H1 (cell line): ENCODE results near the gene MINDY3. TPM values are rescaled to one million over a fixed set of nuclear protein-coding genes. Genes with fewer than 3 reads are reported as not detected.

ENCODE experiments used
- CTCF ChIA-PET: fragments of 300-600 bp; sonication (Branson Sonifier 250); formaldehyde crosslinking; loops from one replicate; lab custom pipeline; 2021; ENCODE audit not compliant: partially characterized antibody; lab: Charles Lee
- POLR2A ChIA-PET: fragments of 300-600 bp; sonication (Branson Sonifier 250); formaldehyde crosslinking; loops from one replicate; lab custom pipeline; 2021; ENCODE audit warnings: inconsistent platforms; ENCODE audit not compliant: partially characterized antibody; lab: Charles Lee
- DNase-seq, 2 experiments: peaks; one replicate each; pipeline versions ENCODE4 v3.0.0 to v3.0.0-alpha.2; 2010 to 2022; ENCODE audit warnings: low spot score in 2 of 2, low read depth in 1 of 2, mixed read lengths in 1 of 2
- FAIRE-seq: peaks from 2 replicates; lab custom pipeline; 2011; peaks lifted over from hg19 to GRCh38; lab: Jason Lieb, UNC
- H2AFZ ChIP-seq: 2 replicates; pipeline ENCODE4 v1.8.1; 2012; ENCODE audit warnings: low read length, inconsistent platforms
- H2AK5ac ChIP-seq: 2 replicates; pipeline ENCODE4 v1.6.1; 2013; ENCODE audit warnings: low read depth, low read length
- H2BK120ac ChIP-seq: replicated peaks from 2 replicates; pipeline ENCODE3; 2013; ENCODE audit warnings: low read depth, low read length, inconsistent platforms
- H2BK12ac ChIP-seq: 2 replicates; pipeline ENCODE4 v1.6.1; 2013; ENCODE audit warnings: low read depth, low read length
- H2BK15ac ChIP-seq: 2 replicates; pipeline ENCODE4 v1.6.1; 2013; ENCODE audit warnings: low read length
- H2BK20ac ChIP-seq: 2 replicates; pipeline ENCODE4 v1.6.1; 2013; ENCODE audit warnings: low read length
- H2BK5ac ChIP-seq: 2 replicates; pipeline ENCODE4 v1.6.1; 2013; ENCODE audit warnings: low read depth, low read length
- H3K14ac ChIP-seq: 2 replicates; pipeline ENCODE4 v1.6.1; 2013; ENCODE audit warnings: inconsistent platforms; ENCODE audit not compliant: insufficient read length
- H3K18ac ChIP-seq: 2 replicates; pipeline ENCODE4 v1.6.1; 2013; ENCODE audit warnings: low read length; ENCODE audit errors: extremely low read depth
- H3K23ac ChIP-seq: 2 replicates; pipeline ENCODE4 v1.6.1; 2013; ENCODE audit warnings: inconsistent platforms; ENCODE audit not compliant: insufficient read length
- H3K23me2 ChIP-seq: 2 replicates; pipeline ENCODE4 v1.6.1; 2013; ENCODE audit warnings: low read depth, low read length
- H3K27ac ChIP-seq: 2 replicates; pipeline ENCODE4 v1.6.1; 2011; ENCODE audit warnings: low read depth, low read length, inconsistent platforms
- H3K27me3 ChIP-seq, 4 experiments: replicated peaks in 1 of 4; 1 replicate in 1 of 4; 2 replicates in 3 of 4; pipeline versions ENCODE4 v1.6.1 to v1.8.1; 2011 to 2013; ENCODE audit warnings: low read length in 3 of 4, mild to moderate bottlenecking in 3 of 4, inconsistent platforms in 2 of 4, mixed read lengths in 2 of 4, moderate library complexity in 1 of 4; ENCODE audit not compliant: control insufficient read depth in 3 of 4, insufficient read depth in 3 of 4; ENCODE audit errors: extremely low read depth in 1 of 4
- H3K36me3 ChIP-seq, 4 experiments: 2 replicates each; pipeline versions ENCODE4 v1.6.1 to v1.8.1; 2011 to 2013; ENCODE audit warnings: mild to moderate bottlenecking in 4 of 4, low read length in 3 of 4, moderate library complexity in 2 of 4, control low read depth in 1 of 4, inconsistent platforms in 1 of 4; ENCODE audit not compliant: insufficient read depth in 4 of 4, control insufficient read depth in 2 of 4
- H3K4ac ChIP-seq: replicated peaks from 2 replicates; pipeline ENCODE3; 2013; ENCODE audit warnings: low read length, low read depth, mixed read lengths, inconsistent platforms; ENCODE audit not compliant: insufficient read length
- H3K4me1 ChIP-seq, 4 experiments: replicated peaks in 1 of 4; 1 replicate in 1 of 4; 2 replicates in 3 of 4; pipeline versions ENCODE4 v1.6.1 to v1.8.1; 2011 to 2013; ENCODE audit warnings: low read length in 3 of 4, inconsistent platforms in 2 of 4, mixed read lengths in 1 of 4; ENCODE audit not compliant: insufficient read depth in 4 of 4, control insufficient read depth in 3 of 4
- H3K4me2 ChIP-seq, 2 experiments: 2 replicates each; pipeline versions ENCODE4 v1.6.1 to v1.8.1; 2011 to 2013; ENCODE audit warnings: low read depth in 2 of 2, low read length in 2 of 2, control low read depth in 1 of 2, inconsistent platforms in 1 of 2, mild to moderate bottlenecking in 1 of 2; ENCODE audit not compliant: insufficient read depth in 1 of 2
- H3K4me3 ChIP-seq, 4 experiments: fragments of 200-600, 300-600 bp in 1 of 4; sonication (generic), shearing (Covaris generic), sonication (Bioruptor Twin) in 1 of 4; 2 replicates each; pipeline versions ENCODE4 v1.5.1 to v1.8.1; 2011 to 2016; ENCODE audit warnings: low read length in 4 of 4, low read depth in 3 of 4, control low read depth in 2 of 4, inconsistent platforms in 2 of 4, mild to moderate bottlenecking in 2 of 4, mixed read lengths in 1 of 4, moderate library complexity in 1 of 4; ENCODE audit not compliant: insufficient read depth in 2 of 4; ENCODE audit errors: extremely low read depth in 1 of 4
- H3K56ac ChIP-seq: replicated peaks from 2 replicates; pipeline ENCODE3; 2013; ENCODE audit warnings: low read depth, mild to moderate bottlenecking, mixed read lengths, low read length, inconsistent platforms; ENCODE audit not compliant: insufficient read length
- H3K79me1 ChIP-seq: 2 replicates; pipeline ENCODE4 v1.6.1; 2013; ENCODE audit warnings: low read depth, low read length, control low read depth
- H3K79me2 ChIP-seq, 2 experiments: 2 replicates each; pipeline versions ENCODE4 v1.6.1 to v1.8.1; 2012 to 2013; ENCODE audit warnings: low read length in 2 of 2, mild to moderate bottlenecking in 2 of 2, inconsistent platforms in 1 of 2; ENCODE audit not compliant: insufficient read depth in 2 of 2, control insufficient read depth in 1 of 2
- H3K9ac ChIP-seq, 4 experiments: replicated peaks in 1 of 4; 1 replicate in 1 of 4; 2 replicates in 3 of 4; pipeline versions ENCODE4 v1.6.1 to v1.8.1; 2011 to 2013; ENCODE audit warnings: low read depth in 3 of 4, low read length in 3 of 4, control low read depth in 2 of 4, mild to moderate bottlenecking in 2 of 4, moderate library complexity in 2 of 4, inconsistent platforms in 1 of 4; ENCODE audit errors: extremely low read depth in 1 of 4
- H3K9me3 ChIP-seq, 2 experiments: 2 replicates each; pipeline versions ENCODE4 v1.6.1 to v1.8.1; 2012 to 2013; ENCODE audit warnings: mild to moderate bottlenecking in 2 of 2, moderate library complexity in 2 of 2, control low read depth in 1 of 2, inconsistent platforms in 1 of 2, low read depth in 1 of 2, low read length in 1 of 2, mixed read lengths in 1 of 2; ENCODE audit not compliant: insufficient read depth in 2 of 2
- H4K20me1 ChIP-seq, 2 experiments: replicated peaks in 1 of 2; 2 replicates each; pipeline versions ENCODE3 to v1.8.1; 2011 to 2013; ENCODE audit warnings: inconsistent platforms in 2 of 2, low read length in 2 of 2, mild to moderate bottlenecking in 1 of 2; ENCODE audit not compliant: insufficient read depth in 2 of 2, control insufficient read depth in 1 of 2
- H4K5ac ChIP-seq: 2 replicates; pipeline ENCODE4 v1.6.1; 2013; ENCODE audit warnings: low read length, low read depth, mixed read lengths, inconsistent platforms; ENCODE audit not compliant: insufficient read length
- H4K8ac ChIP-seq: 2 replicates; pipeline ENCODE4 v1.8.0; 2013; ENCODE audit warnings: mild to moderate bottlenecking, moderate library complexity, low read length, inconsistent platforms; ENCODE audit not compliant: insufficient read depth; ENCODE audit errors: extremely low read depth
- H4K91ac ChIP-seq: replicated peaks from 2 replicates; pipeline ENCODE3; 2013; ENCODE audit warnings: low read length, mixed read lengths, inconsistent platforms; ENCODE audit not compliant: insufficient read length
- GABPA ChIP-seq: IDR thresholded peaks from 2 replicates; pipeline ENCODE4 v1.6.1; 2011; ENCODE audit warnings: mild to moderate bottlenecking, low read length, moderate library complexity, borderline replicate concordance; ENCODE audit not compliant: insufficient read depth
- SP1 ChIP-seq: IDR thresholded peaks from 2 replicates; pipeline ENCODE4 v1.6.1; 2011; ENCODE audit warnings: low read depth, low read length
- WGBS, 2 experiments: shearing (Covaris generic) in 1 of 2; methylation state at CpG; one replicate each; pipeline versions ENCODE4 v1.1.6 to v1.1.7; 2013 to 2015; ENCODE audit warnings: low lambda C conversion rate in 2 of 2, mixed read lengths in 2 of 2, inconsistent platforms in 1 of 2, low coverage in 1 of 2, missing lambda C conversion rate in 1 of 2; ENCODE audit not compliant: insufficient replicate concordance in 2 of 2, insufficient coverage in 1 of 2, insufficient read length in 1 of 2; ENCODE audit errors: extremely low coverage in 1 of 2, missing lambda C conversion rate in 1 of 2; 5-methylcytosine and 5-hydroxymethylcytosine counted together
- polyA plus RNA-seq, 7 experiments: library from polyadenylated mRNA; depleted of rRNA in 3 of 7; stranded (reverse) in 5 of 7; unstranded in 2 of 7; fragments of >200 nt in 5 of 7; fragments of 200-250 nt in 2 of 7; gene quantifications; 1 replicate in 5 of 7; 2 replicates in 1 of 7; 4 replicates in 1 of 7; pipeline versions ENCODE4 v1.2.1 to v1.2.3, GENCODE V29; 2011 to 2013; ENCODE audit warnings: missing spikeins in 2 of 7, mixed read lengths in 2 of 7
- total RNA-seq: library from RNA; stranded (reverse); fragmentation: NEBNext Ultra II Directional; extraction: Animal tissue kit (Norgen Biotek cat#: 25700); gene quantifications from 2 replicates; pipeline ENCODE4 v1.2.1, GENCODE V29; 2021

MINDY3 gene
- total and polyA plus RNA-seq, 2 of the 8 experiments (the other 6 are each of a cell fraction or from before 2014, with no cell fraction given), result 4.6 to 13.6 TPM

- H3K56ac ChIP-seq, result no peak overlapping the region
- H3K18ac ChIP-seq, result no peak overlapping the region
- no peak overlapping the region for H2AFZ ChIP-seq
- POLR2A ChIA-PET, result no interaction called here
- H4K5ac ChIP-seq, result no peak overlapping the region
- DNase-seq (no peak), FAIRE-seq (no peak)
- H3K36me3 ChIP-seq, result no peaks in the 10 kb centered on the region; a peak in 1 of 8 replicates
- no peak overlapping the region for H2BK15ac ChIP-seq
- no peaks in the 10 kb centered on the region for H3K9me3 ChIP-seq
- WGBS, 2 experiments, result 84% methylated on average over 3 of the region's 3 CpGs; no CpG with 5 or more reads in 1 of the 2 experiments
- H2BK20ac ChIP-seq, result no peak overlapping the region
- H3K14ac ChIP-seq, result no peak overlapping the region
- H2BK5ac ChIP-seq, result no peak overlapping the region
- no peaks in the 10 kb centered on the region for H3K79me2 ChIP-seq
- H3K4me3 ChIP-seq, result no peak overlapping the region
- H4K20me1 ChIP-seq, result peaks cover 0 to 2% of the 10 kb centered on the region in 2 experiments
- no peak overlapping the region for H2BK120ac ChIP-seq
- H4K8ac ChIP-seq, result no peak overlapping the region
- H3K79me1 ChIP-seq, result no peaks in the 10 kb centered on the region
- CTCF ChIA-PET, result no interaction called here
- no peaks in the 10 kb centered on the region for H3K4me1 ChIP-seq
- H3K9ac ChIP-seq, result no peak overlapping the region
- no peak overlapping the region for H3K4ac ChIP-seq
- H4K91ac ChIP-seq, result no peak overlapping the region
- no peak for TF ChIP-seq GABPA
- no peak for TF ChIP-seq SP1
- H3K27me3 ChIP-seq, result no peaks in the 10 kb centered on the region
- no peak overlapping the region for H3K4me2 ChIP-seq
- no peaks in the 10 kb centered on the region; the same call in 1 of the 2 replicates for H3K23me2 ChIP-seq
- no peak overlapping the region for H3K23ac ChIP-seq
- H2AK5ac ChIP-seq, result no peak overlapping the region
- no peak overlapping the region for H3K27ac ChIP-seq
- H2BK12ac ChIP-seq, result no peak overlapping the region
These were observed 42.8 kb downstream of the MINDY3 start for GRCh38 chr10:15817409-15818046.
